ENCODE data around the gene PLA2G4B. TPM values are rescaled to one million over a fixed set of nuclear protein-coding genes. Genes with fewer than 3 reads are reported as not detected.

The PLA2G4B gene
- total and polyA plus RNA-seq, 9 of the 15 experiments (the other 6 are each of a cell fraction or from before 2014, with no cell fraction given), result 0.07 to 6.1 (median 2.8) TPM

DNA sequence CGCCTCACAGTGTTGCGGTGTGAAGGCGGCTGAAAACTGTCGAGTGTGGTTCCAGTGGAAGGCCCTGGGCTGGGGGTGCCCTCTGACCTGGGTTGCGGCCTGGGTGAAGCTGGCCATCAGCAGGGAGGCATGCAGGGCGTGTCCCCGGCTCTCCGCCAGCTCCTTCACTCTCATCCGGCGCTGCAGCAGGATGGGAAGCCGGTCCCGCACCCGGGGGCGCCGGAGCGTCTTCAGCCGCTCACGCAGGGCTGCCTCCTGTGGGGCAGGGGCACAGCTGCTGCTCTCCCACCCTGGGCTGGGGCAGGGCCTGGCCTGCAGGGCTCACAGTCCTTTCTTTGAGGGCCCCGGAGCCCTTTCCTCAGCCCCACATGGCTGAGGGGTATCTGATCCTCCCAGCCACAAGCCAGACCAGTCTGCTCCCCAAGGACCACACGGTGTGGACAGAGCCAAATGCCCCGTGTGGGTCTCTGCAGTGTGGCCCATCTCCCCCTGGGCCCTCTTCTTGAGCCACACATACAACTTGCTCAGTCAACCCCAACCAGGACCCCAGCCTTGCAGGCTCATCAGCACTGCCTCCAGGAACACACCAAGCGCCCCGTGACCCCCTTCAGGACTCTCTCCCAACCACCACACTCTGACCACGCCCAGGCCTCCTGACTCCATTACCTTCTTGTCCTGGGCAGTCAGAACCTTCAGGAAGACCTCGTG, 28.4 kb downstream of the PLA2G4B start:
- Histone ChIP-seq H3K36me3 (ENCODE audit: control insufficient read depth, insufficient read depth, low read length) (no peaks in the 10 kb centered on the region), H3K27me3 (ENCODE audit: control insufficient read depth in 2 of 2, insufficient read depth in 2 of 2, low read length in 2 of 2) (peaks cover 80 to 96% of the 10 kb centered on the region in 2 experiments), H4K20me1 (replicated peaks; ENCODE audit: control insufficient read depth, insufficient read depth, low read length) (peaks cover 31% of the 10 kb centered on the region), H2AFZ (ENCODE audit: low read depth, low read length) (no peak overlapping the region), H3K4me3 (no peak overlapping the region), H3K9me1 (ENCODE audit: control insufficient read depth, insufficient read depth, low read length) (no peaks in the 10 kb centered on the region), H3K9me3 (replicated peaks; ENCODE audit: control insufficient read depth, insufficient read depth, low read depth, low read length) (no peaks in the 10 kb centered on the region), H3K9ac (ENCODE audit: insufficient read depth in 1 of 2, low read depth in 2 of 2, low read length in 2 of 2) (0 out of 4 replicates have a peak overlapping the region, but pooled peaks of 1 of the 2 experiments have one; percentile 9), H3K4me1 (replicated peaks in 1 of 2; ENCODE audit: control insufficient read depth in 2 of 2, insufficient read depth in 2 of 2, low read length in 2 of 2) (peaks cover 0 to 47% of the 10 kb centered on the region in 2 experiments; a peak in 3 of 5 replicates), H3K4me2 (ENCODE audit: insufficient read depth, low read length) (no peak overlapping the region), H3K27ac (ENCODE audit: extremely low read depth, low read depth, low read length) (no peak overlapping the region), H3K79me2 (ENCODE audit: control insufficient read depth, insufficient read depth, low read length) (no peaks in the 10 kb centered on the region)
- WGBS (ENCODE audit: insufficient coverage, low coverage, missing lambda C conversion rate), result 24% methylated on average over 22 of the region's 25 CpGs
- ChIA-PET CTCF (ENCODE audit: low intra/inter-chr PET ratio) (no interaction called here), POLR2A (interaction anchor here (0.5 to 0.8 kb wide), 4 partner anchors 8 to 256 kb away, joined by 3 to 4 read pairs (median 3); no protein-coding TSS in a partner anchor)
- TF ChIP-seq, protein P1, sequence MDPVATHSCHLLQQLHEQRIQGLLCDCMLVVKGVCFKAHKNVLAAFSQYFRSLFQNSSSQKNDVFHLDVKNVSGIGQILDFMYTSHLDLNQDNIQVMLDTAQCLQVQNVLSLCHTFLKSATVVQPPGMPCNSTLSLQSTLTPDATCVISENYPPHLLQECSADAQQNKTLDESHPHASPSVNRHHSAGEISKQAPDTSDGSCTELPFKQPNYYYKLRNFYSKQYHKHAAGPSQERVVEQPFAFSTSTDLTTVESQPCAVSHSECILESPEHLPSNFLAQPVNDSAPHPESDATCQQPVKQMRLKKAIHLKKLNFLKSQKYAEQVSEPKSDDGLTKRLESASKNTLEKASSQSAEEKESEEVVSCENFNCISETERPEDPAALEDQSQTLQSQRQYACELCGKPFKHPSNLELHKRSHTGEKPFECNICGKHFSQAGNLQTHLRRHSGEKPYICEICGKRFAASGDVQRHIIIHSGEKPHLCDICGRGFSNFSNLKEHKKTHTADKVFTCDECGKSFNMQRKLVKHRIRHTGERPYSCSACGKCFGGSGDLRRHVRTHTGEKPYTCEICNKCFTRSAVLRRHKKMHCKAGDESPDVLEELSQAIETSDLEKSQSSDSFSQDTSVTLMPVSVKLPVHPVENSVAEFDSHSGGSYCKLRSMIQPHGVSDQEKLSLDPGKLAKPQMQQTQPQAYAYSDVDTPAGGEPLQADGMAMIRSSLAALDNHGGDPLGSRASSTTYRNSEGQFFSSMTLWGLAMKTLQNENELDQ (CRISPR knock-in tag; IDR thresholded peaks at IDR 0.05; ENCODE audit: borderline replicate concordance), result no peak
- TF ChIP-seq ZNF551 (CRISPR knock-in tag; IDR thresholded peaks at IDR 0.05) (no peak), NCOA1 (IDR thresholded peaks at IDR 0.05; ENCODE audit: low read depth) (no peak), BRD4 (IDR thresholded peaks at IDR 0.05) (no peak), SPI1 (IDR thresholded peaks at IDR 0.05; ENCODE audit: borderline replicate concordance, low read depth, low read length) (no peak), TBP (optimal IDR thresholded peaks at IDR 0.05; ENCODE audit: low read depth, low read length) (no peak), GATAD2A (IDR thresholded peaks at IDR 0.05) (no peak), ZBED1 (IDR thresholded peaks at IDR 0.05) (no peak), ZC3H4 (CRISPR knock-in tag; IDR thresholded peaks at IDR 0.05; ENCODE audit: borderline replicate concordance) (no peak), EP400 (IDR thresholded peaks at IDR 0.05) (no peak), SP1 (CRISPR knock-in tag; IDR thresholded peaks at IDR 0.05) (no peak), ETV6 (IDR thresholded peaks at IDR 0.05; ENCODE audit: borderline replicate concordance in 1 of 2, low read depth in 2 of 2, low read length in 1 of 2) (no peak), ETV6 (CRISPR knock-in tag; IDR thresholded peaks at IDR 0.05; ENCODE audit: borderline replicate concordance) (no peak)
- in situ Hi-C loops (cut with MboI), result no loop called here
- ATAC-seq, result no peak
- intact Hi-C loops (cut with micrococcal nuclease), result no loop called here
- no TSS peak for BruUV-seq (replicated peaks)
- no peak for FAIRE-seq
- peak in 1 of 4 experiments; percentile 39 for DNase-seq (ENCODE audit: extremely low read depth in 1 of 4, low spot score in 3 of 4)

Measured in K562 (cell line).